HG02642 (cell line): ENCODE data around the gene LCLAT1.
"Not testable (repeated sequence)": the region's sequence is repeated elsewhere in the genome, so short reads cannot be mapped to it uniquely, and the experiment has no call there.

Experiments used
- ATAC-seq: cut with Tn5 transposase; IDR thresholded peaks from one replicate; pipeline ENCODE4 v1.9.1; 2021; ENCODE audit warnings: mild to moderate bottlenecking; ENCODE audit not compliant: unreplicated experiment, poor library complexity

Gene LCLAT1

DNA sequence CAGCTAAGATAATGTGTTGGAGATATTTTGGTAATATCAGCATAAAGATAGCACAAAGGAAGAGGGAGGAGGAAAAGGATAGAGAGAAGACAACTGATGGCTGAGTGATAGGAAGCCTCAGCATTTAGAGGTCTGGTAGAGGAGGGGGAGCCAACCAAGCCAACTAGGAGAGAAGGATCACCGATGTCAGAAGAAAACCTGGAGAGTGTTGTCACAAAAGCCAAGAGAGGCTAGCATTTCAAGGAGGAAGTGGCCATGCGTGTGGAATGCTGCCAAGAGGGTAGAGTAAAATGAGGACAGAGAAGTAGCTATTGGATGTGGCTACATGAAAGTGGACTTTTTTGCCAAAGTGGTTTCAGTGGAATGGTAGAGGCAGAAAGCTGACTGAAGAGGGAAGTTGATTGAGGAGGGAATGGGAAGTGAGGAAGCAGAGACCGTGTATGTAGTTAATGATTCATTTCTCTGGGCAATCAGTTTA is 34.3 kb downstream of the LCLAT1 start:
- ATAC-seq: no peak

DNA sequence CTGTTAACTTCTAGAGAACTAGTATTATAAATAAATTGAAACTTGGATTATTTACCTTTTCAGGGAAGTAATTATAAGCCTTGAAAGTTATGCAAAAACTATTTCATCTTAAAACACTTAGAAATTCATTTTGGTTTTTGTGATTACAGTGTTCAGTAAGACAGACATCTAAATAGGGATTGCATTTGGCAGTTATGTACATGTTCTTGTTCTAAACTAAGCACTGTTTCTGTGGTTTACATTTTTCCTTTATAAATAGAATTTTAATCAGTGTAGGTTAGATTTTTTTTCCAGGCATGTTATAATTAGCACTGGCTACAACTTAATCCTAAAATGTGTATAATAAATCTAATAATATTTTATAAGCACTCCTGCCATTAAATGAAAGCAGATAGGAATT is 35.0 kb downstream of the LCLAT1 start:
- ATAC-seq: no peak

DNA sequence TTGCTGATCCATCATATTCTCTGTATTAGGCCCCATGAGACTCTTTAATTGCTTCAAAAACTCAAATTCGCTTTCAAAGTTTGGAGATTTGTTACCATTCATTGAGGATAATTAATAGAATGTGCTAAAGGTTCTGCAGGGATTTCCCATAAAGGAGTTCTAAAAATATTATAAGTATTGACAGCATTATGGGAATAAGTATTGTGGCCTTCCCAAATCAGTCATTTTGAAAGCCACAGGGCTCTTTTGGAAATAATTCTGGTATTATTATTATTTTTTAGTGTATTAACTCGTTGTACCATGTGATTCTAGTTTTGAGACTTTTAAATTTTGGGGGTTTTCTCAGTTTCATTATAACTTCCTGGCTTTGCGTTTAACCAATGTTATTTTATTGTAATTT is 37.1 kb downstream of the LCLAT1 start:
- no peak for ATAC-seq

DNA sequence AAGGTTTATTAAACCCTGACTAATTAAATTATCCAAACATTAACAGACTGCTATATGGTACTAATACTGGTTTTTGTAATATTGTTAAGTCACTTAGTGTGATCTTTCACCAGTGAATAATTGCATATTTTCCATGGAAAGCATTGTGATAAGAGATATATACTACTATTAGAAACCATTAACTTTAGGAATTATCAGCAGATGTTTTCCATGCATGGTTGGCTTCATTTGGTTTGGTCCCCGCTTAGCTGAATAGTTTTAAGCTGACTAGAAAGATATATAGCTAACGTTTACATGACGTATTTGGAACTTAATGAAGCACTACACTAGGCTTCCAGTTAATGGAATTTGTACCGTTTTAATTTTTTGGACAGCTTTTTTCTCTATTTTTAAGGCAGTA is 37.9 kb downstream of the LCLAT1 start:
- ATAC-seq: no peak

DNA sequence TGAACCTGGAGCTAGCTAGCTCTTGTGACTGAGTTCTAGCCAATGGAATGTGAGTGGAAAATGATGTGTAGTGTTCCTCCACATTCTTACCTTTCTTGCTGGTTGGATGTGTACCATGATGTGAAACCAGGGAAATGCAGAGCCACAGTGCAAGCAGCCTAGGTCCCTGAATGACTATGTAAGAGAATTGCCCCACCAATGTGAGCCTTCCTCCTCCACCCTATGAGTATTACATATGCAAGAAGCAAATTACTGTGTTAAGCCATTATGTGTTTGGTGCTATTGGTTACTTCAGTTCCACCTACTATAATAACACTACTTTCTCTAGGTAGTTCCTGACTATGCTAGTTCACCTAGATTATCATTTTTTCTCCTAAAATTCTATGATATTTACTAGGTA is 39.6 kb downstream of the LCLAT1 start:
- no peak for ATAC-seq

DNA sequence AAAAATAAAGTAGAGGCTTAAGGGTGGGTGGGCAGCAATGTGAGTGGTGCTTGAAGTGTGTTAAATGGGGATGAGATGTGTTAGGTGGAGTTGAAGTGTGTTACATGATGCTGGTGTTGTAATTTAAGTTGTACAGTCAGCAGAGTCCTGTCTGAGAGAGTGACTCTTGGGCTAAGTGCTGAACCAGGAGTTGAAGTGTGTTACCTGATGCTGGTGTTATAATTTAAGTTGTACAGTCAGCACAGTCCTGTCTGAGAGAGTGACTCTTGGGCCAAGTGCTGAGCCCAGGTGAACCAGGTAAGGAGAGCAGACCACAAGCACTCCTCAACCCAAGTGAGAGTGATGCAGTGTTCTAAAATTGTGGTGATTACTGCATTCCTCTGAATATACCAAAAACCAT is 40.6 kb downstream of the LCLAT1 start:
- no peak for ATAC-seq

DNA sequence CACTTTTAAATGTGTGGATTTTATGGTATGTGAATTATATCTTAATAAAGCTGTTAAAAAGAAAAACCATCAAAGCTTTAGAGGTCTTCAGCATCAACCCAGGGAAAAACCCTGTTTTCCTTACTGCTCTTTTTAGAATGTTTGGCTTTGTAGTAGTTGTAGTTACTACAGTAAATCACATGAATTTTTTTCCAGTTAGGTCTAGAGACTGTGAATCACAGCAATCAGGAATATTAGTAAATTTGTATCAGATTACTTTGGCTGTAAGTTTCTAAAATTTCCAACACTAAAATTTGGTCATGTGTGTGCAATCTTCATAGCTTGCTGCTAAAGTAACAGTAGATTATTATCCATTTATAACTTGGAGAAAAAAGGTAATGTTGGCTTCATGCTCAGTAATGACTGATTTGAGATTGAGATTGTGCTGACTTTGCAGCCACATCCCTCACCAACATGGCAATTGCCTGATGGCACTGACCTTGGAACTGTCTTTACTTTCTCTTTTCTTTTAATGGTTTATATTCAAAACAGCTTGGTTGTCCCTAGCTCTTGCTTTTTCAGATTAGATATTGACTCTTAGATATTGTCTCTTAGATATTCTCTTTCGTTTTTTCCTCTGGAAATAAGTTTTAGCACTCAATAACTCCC is 41.1 kb downstream of the LCLAT1 start:
- ATAC-seq: no peak

DNA sequence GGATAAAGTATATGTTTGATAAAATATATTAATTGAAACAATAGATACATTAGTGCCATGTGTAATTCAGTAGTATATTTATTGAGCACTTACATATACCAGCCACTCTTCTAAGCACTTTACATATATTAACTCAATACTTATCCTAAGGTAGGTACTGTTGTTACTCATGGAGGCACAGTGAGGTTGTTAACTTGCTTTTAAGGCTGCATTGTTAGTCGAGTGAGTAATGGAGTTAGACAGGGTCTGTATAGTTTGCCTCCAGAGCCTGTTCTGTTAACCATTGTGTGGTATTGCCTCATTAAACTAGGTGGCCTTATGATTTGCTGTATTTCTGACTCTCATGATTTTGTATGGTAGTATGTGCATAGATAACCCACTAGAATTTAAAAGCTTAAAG is 44.2 kb downstream of the LCLAT1 start:
- ATAC-seq: no peak

DNA sequence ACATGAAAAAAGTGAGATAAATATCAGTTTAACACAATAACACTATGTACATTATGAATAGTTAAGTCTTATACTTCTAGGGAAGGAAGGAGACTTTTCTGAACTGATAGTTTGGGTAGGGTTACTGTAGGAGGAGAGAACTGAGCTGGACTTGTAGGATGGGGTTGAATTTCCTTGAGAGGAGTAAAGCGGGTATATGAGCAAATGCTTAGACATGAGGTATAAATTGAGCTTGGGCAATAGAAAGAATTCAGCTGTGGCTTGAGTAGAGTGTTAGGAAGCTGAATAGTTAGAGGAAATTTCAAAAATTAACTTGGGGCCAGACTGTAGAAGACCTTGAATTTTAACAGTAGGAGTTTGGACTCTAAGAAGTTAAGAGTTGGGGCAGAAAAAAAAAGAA is 45.1 kb downstream of the LCLAT1 start:
- ATAC-seq: no peak

DNA sequence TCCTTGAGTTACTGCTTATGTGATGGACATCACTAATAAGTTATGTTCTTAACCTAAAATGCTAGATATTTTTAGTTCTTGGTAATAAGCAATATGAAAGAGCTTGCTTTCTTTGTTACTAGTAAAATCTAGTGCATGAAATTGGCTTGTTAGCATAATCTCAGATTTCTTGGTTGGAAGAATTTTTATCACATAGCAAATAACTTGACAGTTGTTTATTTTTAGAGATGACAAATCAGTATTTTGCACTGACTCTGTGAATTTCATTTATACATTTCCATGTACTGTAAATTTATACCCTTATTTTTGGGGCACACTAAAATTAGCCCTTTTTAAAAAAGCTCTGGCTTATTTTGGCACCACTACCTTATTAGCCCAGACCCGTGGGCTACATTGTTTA is 45.6 kb downstream of the LCLAT1 start:
- ATAC-seq: no peak

DNA sequence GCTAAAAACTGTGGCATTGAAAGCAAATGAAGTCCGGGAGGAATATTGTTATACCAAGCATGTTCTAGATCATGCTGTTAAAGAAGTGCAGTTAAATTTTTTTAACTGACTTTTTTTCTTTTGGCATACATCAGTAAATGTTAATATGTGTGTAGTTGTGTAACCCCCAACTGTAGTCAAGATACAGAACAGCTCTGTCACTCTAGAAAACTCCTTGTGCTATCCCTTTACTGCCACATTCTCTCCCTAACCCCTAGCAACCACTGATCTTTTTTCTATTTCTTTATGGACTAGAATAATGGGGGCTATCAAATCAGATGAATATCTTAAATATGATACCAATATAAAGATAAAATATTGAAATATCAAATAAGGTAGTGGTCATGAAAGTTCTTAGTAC is 46.4 kb downstream of the LCLAT1 start:
- no peak for ATAC-seq

DNA sequence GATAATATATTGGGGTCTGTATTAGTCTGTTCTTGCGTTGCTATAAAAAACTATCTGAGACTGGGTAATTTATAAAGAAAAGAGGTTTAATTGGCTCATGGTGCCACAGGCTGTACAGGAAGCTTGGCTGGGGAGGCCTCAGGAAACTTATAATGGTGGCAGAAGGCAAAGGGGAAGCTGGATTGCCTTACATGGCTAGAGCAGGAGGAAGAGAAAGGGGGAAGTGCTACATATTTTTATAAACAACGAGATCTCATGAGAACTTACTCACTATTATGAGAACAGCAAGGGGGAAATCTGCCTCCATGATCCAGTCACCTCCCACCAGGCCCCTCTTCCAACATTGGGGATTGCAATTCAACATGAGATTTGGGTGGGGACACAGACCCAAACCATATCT is 48.9 kb downstream of the LCLAT1 start:
- not testable (repeated sequence) for ATAC-seq

DNA sequence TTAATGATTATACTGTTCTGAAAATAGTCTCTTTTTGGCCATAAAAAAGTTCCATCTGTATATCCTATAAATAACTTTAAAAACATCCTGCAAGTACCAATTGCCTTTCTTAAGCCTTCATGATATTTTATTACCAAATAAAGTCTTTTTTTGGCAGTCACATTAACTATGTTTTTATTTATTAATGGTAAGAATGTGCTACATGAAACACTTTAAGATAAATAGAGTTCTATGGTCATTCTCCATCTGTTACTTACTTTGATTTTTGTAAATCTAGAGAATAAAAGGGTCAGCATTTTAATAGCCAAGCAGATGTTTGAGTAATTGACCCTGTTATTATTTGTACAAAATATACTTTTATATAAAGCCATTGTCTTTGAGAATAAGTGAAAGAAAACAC is 52.6 kb downstream of the LCLAT1 start:
- ATAC-seq: no peak

DNA sequence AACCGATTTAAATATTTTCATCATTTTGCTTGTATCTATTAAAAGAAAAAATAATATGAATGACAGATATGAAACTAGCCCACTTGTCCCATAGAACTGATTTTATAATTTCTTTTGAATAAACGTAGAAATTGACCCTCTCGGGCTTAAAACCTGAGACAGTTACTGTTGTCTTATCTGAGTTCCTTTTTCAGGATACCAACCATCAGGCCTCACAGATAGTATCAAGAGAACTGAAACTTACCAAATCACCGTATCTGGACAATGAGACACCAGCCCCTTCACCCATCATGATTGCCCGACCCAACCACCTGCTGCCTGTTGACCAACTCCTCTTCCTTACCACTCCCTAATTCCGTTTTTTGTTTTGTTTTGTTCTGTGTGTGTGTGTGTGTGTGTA is 53.7 kb downstream of the LCLAT1 start:
- no peak for ATAC-seq

DNA sequence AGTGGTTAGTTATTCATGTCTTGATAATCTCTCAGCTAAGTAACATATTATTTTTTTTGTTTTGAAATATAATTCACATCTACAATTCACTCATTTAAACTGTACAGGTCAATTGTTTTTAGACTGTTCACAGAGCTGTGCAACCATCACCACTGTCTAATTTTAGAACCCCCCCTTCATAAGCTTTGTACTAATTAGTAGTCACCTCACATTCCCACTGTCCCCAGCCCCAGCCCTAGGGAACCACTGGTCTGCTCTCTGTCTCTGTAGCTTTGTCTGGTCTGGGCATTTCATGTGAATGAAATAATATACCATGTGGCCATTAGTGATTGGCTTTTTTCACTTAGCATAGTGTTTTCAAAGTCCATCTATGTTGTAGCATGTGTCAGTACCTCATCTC is 55.3 kb downstream of the LCLAT1 start:
- ATAC-seq: no peak

DNA sequence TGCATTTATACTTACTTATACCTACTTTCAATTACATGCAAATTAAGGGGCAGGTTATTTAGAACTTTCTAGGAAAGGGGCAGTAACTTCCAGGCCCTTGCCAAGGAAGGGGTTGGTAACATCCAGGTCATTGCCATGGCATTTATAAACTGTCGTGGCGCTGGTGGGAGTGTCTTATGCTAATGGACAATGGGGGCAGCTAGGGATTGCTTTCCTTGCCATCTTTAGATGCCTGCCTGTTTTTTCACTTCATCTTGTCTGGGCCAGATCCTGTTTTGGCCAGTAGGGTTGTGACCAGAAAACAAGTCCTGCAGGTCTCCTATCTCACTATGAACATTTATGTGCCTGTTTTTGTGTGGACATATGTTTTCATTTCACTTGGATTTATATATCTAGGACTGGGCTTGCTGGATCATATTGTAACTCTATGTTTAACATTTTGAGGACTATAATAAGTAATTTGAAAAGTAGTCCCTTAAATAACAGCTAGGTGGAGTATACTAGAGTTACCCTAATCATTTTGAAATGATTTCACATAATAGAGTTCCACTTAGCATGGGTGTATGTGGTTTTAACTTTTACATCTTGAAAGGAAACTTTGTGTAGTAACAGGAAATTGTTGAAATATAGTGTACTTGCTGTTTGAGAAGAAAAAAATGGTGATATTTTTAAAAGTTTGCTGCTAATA is 56.1 kb downstream of the LCLAT1 start:
- ATAC-seq: no peak

DNA sequence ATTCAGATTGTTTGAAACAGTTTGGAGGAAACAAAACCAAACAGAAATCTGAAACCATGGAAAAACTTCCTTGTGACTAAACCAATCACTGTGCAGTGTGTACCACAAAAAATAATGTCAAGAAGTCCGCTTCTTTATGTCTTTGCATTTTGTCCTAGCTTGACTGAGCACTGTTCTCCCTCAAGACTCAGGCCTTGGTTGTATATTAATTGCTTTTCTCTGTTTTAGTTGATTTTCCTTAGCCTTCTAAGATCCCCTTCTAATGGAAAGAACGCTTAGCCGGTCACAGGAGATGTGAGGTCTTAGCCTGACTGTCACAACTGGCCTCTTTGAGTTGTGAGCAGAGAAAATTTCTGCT is 56.6 kb downstream of the LCLAT1 start:
- no peak for ATAC-seq

DNA sequence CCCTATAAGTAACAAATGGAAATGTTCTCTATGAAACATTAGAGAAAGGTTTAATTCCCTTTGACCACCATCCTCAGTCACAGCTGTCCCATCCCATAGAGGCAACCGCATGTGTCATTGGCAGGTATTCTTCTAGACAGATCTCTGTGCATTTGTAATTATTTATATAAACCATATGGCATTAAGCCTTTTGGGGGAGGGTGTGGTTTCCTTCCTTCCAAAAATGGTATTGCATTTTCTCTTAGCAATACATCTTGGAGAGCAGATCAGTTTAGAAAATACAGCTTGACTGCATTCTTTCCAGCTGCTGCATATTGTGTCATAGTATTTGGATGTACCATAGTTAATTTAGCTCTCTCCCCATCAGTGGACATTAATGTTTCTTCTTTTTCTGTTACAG is 57.7 kb downstream of the LCLAT1 start:
- ATAC-seq: no peak

DNA sequence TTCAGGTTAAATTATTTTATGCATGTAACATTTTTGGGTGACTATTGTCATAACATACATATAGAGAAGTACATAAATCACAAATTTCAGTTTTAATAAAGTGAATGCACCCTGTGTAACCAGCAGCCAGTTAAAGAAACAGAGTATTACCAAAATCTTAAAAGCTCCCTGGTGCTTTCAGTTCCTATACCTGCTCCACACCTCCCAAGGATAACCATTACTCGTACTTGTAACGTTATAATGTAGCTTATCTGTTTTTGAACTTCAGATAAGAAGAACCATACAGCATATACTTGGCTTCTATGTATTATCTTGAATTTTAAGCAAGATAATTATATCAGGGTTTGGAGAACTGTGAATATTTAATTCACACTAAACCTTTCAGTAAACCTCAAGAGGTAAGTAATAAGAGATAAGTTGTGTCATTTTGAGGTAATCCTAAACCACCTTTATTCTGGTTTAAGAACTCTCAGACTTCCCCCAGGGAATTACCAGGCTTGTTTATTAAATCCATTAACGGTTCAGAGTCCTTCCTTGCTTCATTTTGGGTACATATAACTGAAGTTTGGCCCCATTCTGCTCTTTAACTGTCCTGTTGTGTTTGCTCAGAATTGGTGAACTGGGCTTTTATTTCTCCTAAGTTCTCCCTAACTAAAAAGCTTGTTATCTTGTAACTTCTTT is 58.6 kb downstream of the LCLAT1 start:
- ATAC-seq: no peak

DNA sequence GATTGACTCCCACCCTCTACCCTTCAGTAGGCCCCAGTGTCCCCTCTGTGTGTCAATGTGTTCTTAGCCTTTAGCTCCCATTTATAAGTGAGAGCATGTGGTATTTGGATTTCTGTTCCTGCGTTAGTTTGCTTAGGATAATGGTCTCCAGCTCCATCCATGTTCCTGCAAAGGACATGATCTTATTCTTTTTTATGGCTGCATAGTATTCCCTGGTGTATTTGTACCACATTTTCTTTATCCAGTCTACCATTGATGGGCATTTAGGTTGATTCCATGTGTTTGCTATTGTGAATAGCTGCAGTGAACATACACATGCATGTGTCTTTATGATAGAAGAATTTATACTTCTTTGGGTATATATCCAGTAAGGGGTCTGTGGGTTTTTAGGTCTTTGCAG is 60.4 kb downstream of the LCLAT1 start:
- not testable (repeated sequence) for ATAC-seq

DNA sequence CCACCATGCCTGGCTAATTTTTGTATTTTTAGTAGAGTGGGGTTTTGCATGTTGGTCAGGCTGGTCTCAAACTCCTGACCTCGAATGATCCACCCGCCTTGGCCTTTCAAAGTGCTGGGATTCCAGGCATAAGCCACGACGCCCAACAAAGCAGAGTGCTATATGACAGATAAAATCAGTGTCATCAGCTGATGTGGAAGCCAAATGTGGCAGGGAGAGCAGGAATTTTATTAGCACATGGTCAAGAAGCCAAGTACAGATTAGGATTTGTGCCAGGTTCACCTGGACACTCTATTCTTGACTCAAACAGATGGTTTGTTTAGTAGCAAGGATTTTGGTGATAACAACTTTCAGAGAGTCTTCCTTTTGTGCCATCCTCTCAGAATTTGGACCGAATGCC is 62.7 kb downstream of the LCLAT1 start:
- ATAC-seq: no peak

DNA sequence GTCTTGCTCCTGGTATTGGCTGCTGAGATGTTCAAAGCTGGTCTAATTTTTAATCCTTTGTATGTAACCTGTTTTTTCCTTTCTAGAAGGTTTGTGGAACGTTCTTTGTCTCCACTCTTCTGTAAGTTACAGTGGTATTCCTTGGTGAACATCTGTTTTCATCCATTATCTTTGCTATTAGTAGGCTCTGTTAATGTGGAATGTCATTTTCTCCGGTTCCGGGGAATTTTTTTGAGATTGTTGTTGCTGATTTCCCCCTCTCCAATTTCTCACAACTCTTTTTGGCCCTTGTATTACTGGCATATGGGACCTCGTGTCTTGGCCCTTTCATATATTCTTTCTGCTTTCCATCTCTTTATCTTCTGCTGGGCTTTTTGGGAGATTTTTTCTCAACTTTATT is 63.4 kb downstream of the LCLAT1 start:
- no peak for ATAC-seq
